GM19193 (cell line): ENCODE measurements around the gene PHTF2.

Source experiments
- POLR2A ChIP-seq: IDR thresholded peaks from 4 replicates; pipeline ENCODE4 v1.6.1; 2011; ENCODE audit not compliant: insufficient read depth, insufficient read length; ENCODE audit errors: extremely low read depth

PHTF2 gene

DNA sequence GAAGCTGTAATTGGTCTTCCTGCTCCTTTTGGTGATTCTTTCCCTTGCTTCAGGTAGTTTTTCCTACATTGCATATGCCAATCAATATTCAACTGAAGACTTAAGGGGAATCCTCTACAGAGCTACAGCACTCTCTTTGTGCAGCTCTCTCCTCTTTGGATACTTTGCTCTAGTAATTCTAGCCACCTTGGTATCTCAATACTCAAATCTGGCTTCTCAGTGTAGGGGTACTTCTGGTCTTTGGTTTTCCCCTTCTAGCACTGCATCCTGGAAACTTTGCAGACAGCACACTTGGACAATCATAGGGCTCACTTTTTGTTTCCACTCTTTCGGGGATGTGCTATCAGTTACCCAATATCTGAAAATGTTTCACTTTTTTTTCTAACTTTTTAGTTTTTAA is 9.9 kb downstream of the PHTF2 start:
- no peak for TF ChIP-seq POLR2A

DNA sequence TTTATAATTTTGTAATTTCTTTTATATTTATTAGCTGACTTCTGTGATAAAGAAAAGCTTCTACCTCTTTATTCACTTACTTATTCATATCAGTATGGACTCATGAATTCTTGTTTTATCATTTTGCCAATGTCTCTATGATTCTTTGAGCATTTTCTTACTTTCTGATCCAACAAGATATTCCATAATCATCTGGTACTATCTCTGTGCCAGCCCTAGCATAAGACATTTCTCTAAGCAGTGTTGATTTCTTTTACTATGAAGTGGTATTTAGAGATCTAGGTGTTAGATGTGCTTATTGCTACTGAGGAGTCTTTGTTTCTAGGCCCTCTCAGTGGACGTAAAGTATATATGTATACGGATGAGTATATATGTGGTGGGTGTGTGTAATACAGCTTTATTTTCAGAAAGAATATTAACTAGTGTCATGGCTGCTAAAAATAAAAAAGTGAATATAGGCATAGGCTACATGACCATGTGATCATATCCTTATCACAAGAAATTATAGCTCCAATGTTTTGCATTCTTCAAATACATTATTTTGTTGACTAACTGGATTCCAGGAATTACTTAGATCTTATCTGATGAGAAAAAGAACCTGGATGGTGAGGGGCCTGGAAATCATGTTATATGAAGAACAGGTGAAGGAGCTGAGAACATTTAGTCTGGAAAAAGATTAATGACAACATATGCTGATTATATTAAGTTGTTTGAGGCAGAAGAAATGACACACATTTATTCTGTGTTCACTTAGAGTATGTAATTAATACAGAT is 13.1 kb downstream of the PHTF2 start:
- TF ChIP-seq POLR2A: no peak

DNA sequence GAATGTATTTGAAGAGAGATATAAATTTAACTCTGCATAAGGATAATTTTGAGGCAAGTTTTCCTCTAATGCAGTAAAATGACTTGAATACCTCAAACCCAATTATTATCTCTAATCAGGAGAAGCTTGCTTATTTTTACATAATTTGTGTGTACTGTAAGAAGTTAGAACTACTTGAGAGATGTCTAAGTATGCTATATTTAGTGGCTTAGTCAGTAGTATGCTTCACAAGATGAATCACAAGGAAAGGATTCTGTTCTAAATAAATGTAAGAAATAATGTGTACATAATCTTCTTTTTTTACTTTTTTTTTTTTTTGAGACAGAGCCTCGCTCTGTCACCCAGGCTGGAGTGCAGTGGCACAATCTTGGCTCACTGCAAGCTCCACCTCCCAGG is 13.7 kb downstream of the PHTF2 start:
- TF ChIP-seq POLR2A: no peak

DNA sequence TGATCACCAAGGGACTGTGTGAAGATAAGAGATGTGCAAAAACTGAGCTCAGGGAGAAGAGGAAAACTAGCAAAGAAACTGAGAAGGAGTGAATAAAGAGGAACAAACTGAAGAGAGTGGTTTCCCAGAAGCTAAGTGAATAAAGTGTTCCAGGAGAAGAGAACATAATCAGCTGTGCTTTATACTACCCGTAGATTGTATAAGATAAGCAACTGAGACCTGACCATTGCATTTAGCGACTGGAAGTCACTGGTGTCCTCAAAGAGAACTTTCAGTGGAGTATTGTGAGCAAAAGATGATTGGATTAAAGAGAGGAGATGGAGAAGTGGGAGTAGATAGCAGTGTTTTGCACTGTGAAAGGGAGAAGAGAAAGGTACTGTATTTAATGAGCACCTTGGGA is 14.6 kb downstream of the PHTF2 start:
- TF ChIP-seq POLR2A: no peak

DNA sequence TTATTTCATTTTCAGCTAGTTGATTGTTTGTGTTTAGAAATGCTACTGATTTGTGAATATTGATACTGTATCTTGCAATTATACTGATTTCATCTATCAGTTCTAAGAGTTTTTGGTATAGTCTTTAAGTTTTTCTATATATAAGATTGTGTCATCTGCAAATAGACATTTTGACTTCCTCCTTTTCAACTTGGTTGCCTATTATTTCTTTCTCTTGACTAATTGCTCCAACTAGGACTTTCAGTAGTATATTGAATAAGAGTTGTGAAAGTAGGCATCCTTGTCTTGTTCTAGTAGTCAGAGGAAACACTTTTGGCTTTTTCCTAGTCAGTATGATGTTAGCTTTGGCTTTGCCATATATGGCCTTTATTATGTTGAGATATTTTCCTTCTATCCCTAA is 20.4 kb downstream of the PHTF2 start:
- no peak for TF ChIP-seq POLR2A

DNA sequence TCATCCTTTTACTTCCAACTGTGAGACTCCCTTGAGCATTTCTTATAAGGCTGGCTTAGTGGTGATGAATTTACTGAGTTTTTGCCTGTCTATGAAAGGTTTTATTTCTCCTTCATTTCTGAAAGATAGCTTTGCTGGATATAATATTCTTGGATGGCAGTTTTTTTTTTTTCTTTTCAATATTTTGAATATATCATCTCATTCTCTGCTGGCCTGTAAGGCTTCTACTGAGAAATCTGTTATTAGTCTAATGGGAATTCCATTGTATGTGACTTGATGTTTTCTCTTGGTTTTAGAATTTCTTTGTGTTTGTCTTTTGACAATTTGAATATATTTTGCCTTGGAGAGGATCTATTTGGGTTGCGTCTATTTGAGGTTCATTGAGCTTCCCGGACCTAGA is 22.4 kb downstream of the PHTF2 start:
- TF ChIP-seq POLR2A: no peak

DNA sequence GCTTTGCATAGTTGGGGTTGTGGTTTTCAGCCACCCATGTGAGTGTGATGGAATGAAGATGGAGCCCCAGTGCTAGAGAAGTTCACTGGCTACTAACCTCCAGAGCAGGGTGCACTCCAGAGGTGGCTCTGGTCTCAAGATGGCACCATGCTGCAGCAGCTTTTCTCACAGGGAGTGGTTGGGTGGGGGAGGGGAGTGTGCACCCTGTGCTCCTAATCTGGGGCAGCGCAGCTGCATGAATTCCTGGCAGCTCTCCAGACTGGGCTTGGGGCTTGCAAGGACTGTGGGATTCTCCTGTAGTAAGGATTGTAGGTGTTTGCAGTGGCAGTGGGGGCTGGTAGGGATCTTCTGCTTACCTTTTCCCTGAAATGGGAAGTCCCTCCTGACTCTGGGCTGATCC is 23.7 kb downstream of the PHTF2 start:
- TF ChIP-seq POLR2A: no peak

DNA sequence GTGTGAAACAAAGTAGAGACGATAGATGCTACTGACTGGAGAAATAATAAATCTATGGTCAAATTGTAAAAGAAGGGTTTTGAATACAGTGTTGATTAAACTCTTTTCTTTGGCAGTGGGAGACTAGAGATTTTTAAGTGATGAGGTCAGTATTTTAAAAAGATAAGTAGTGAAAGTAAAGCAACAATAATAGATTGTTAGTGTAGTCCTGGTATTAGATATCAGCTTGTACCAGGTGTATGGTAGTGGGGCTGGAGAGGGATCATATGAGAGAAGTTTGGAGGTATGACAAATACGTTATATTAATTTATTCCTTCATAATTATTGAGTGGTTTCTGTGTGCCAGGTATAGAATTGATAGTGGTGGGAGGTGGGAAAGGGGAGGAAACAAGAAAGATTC is 25.2 kb downstream of the PHTF2 start:
- TF ChIP-seq POLR2A: no peak

DNA sequence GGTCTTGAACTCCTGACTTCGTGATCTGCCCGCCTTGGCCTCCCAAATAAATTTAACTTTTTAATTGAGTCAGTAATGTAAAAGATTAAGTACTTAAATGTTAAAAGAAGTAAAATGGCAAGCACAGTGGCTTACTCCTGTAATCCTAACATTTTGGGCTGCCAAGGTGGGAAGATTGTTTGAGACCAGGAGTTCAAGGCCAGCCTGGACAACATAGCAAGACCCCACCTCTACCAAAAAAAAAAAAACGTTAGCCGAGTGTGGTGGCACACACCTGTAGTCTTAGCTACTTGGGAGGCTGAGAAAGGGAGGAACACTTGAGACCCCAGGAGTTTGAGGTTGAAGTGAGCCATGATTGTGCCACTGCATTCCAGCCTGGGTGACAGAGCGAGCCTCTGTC is 26.1 kb downstream of the PHTF2 start:
- TF ChIP-seq POLR2A: no peak

DNA sequence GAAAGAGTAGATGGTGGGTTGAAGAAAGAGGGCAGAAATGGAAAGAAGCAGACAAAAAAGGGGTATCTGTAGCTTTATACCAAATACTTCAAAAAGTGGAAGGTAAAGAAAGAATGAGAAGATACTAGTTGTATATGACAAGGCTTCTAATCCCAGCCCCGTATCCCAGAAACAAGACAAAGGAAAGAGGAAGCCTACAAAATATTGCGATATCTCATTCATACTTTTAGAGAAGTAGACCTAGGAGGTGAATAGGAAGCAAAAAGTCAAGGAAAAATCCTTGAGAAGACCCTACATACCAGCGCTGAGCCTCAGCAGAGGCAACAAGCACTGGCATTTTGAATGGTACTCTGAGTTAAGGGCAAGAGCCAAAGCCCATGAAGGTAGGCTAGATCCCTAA is 26.6 kb downstream of the PHTF2 start:
- TF ChIP-seq POLR2A: no peak

DNA sequence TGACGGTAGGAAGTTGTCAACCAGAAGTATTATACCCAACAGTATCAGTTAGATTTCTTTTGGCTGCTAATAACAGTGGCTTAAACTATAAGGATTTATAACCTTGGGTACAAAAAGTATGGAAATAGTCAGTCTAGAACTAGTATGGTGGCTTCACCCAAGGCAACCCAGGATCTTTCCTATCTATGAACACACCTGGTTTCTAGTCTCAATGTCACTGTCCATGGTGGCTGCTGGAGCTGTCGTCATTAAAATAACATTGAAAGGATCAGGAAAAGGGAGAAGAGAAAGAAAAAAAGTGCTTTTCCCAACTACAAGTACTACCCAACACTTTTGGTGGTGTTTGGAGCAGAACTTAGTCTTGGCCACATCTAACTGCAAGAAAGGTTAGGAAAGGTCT is 27.7 kb downstream of the PHTF2 start:
- no peak for TF ChIP-seq POLR2A

DNA sequence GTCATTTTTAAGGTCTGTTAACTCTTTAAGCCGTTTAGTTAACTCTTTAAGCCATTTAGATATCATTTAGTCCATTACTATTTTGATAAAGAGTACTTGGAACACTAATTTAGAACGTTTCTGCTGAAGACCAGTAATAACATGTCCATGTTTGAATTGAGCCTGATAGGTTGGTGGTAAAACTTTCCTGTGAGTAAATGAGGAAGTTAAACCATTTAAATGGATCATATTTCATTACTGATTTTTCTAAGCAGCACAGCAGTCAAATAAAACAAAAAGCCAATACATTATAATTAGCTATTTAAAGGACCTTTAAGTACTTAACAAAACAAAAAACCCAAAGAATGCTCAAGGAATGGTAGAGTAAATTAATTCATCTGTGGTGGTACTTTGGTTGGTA is 29.4 kb downstream of the PHTF2 start:
- no peak for TF ChIP-seq POLR2A

DNA sequence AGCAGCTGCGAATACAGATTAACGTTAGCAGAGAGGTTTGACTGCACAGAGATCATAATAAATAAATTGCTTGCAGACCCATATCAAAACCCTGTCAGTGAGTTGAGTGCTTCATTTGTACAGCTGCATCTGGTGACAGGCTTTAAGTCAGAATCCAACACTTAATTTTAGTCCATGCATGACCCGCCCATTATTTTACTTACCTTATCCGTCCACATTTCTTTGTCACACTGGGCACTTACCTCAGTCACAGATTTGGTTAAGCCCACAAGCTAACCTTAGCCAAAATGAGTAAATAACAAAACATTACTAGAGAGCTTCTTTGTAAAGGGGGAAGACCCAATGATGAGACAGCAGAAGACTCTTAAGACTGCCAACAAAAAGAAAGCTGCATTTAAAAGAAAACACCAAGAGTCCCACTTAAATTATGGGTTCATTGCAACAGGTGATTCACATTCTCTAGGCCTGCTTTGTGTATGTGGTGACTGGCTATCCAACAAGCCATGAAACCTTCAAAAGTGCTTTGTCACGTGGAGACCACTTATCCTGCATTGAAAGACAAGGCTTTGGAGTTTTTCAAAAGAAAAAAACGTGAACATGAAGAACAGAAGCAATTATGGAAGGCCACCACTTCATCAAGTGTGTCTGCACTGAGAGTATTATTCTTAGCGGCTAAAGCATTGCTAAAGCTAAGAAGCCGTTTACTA is 32.2 kb downstream of the PHTF2 start:
- no peak for TF ChIP-seq POLR2A

DNA sequence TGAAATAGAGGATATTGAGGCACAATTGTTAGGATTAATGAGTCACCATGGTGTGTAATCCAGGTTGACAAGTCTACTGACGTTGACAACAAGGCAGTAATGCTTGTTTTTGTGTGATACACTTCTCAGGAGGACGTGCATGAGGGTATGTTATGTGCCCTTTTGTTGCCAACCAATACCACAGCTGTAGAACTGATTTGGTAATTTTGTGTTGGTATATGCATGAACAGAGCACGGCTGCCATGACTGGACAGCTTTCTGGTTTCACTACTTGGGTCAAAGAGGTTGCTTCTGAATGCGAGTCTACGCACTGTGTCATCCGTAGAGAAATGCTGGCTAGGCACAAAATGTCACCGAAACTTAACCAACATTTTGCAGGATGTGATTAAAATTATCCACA is 32.9 kb downstream of the PHTF2 start:
- no peak for TF ChIP-seq POLR2A

DNA sequence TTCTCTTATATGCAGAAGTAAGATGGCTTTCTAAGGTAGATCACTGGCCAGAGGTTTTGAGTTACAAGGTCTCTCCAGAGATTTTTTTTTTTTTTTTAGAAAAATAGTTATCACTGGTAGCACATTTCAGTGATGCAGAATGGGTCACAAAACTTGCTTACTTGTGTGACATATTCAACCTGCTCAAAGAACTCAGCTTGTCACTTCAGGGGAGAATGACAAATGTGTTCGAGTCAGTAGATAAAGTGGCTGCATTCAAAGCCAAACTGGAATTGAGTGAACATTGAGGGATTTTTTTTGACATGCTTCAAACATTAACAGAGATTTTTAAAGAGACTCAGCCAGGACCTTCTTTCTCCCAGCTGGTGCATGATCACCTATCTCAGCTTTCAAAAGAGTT is 33.4 kb downstream of the PHTF2 start:
- TF ChIP-seq POLR2A: no peak

DNA sequence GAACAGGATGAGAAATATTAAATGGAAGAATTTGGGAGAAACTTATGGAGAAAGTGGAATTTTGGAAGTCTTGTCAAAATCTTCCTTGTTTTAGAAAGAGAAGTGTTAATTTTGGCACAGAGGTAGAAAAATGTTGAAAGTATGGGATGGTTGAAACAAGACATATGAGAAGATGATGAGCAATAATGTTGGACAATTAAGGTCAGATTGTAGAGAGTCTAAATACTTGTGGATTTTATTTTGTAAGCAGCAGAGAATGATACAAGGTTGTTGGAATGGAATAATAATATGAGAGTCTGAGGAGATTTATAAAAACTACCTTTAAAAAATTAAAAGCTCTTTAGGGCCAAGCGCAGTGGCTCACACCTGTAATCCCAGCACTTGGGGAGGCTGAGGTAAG is 34.6 kb downstream of the PHTF2 start:
- TF ChIP-seq POLR2A: no peak
